Activated naive CD4-positive, alpha-beta T cell treated with anti-CD3 and anti-CD28 coated beads for 36 hours (primary cell): Measurements from ENCODE around the gene ARL13A. TPM values are rescaled to one million over a fixed set of nuclear protein-coding genes. Genes with fewer than 3 reads are reported as not detected.
"Not testable (repeated sequence)": the region's sequence is repeated elsewhere in the genome, so short reads cannot be mapped to it uniquely, and the experiment has no call there.

Experiments used
- CTCF ChIA-PET: fragments of 350-600 bp; sonication (Branson Sonifier 250); formaldehyde crosslinking; loops from one replicate; lab custom pipeline; 2021; ENCODE audit warnings: antibody characterized with exemption; lab: Charles Lee
- DNase-seq: peaks from one replicate; pipeline ENCODE4 v3.0.0-alpha.2; 2020
- H3K27ac Mint-ChIP-seq: one replicate; pipeline ENCODE4 v1.8.0; 2021; ENCODE audit warnings: mild to moderate bottlenecking, mixed read lengths
- H3K27me3 Mint-ChIP-seq: one replicate; pipeline ENCODE4 v1.8.0; 2021; ENCODE audit warnings: low read depth, mixed read lengths
- H3K36me3 Mint-ChIP-seq: one replicate; pipeline ENCODE4 v1.8.0; 2021; ENCODE audit warnings: low read depth, mixed read lengths
- H3K4me1 Mint-ChIP-seq: one replicate; pipeline ENCODE4 v1.8.0; 2021; ENCODE audit warnings: low read depth, mixed read lengths
- H3K4me3 Mint-ChIP-seq: one replicate; pipeline ENCODE4 v1.8.0; 2021; ENCODE audit warnings: mild to moderate bottlenecking, moderate library complexity, mixed read lengths
- H3K9me3 Mint-ChIP-seq: one replicate; pipeline ENCODE4 v1.8.0; 2021; ENCODE audit warnings: mixed read lengths
- intact Hi-C: fragments of 100-400 bp; cut with micrococcal nuclease; formaldehyde crosslinking; loops from one replicate; pipeline ENCODE4 v1.15.1; 2023
- total RNA-seq, 2 experiments: library from RNA; stranded (reverse); gene quantifications; one replicate each; pipeline ENCODE4 v1.2.3, GENCODE V29; 2021

Gene ARL13A
- total RNA-seq, 2 experiments from 2014 or later, result not detected

DNA sequence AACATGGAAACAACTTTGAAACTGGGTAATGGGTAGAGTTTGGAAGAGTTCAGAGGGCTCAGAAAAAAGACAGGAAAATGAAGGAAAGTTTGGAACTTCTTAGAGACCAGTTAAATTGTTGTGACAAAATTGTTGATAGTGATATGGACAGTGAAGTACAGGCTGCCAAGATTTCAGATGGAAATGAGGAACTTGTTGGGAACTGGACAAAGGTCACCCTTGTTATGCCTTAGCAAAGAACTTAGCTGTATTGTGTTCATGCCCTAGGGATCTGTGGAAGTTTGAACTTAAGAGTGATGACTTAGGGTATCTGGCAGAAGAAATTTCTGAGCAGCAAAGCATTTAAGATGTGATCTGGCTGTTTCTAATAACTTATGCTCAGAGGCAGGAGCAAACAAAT, 5.1 kb upstream of the ARL13A start:
- CTCF ChIA-PET, result no interaction called here
- no peaks in the 10 kb centered on the region for H3K4me1 Mint-ChIP-seq
- DNase-seq, result no peak
- intact Hi-C loops, result no loop called here
- no peaks in the 10 kb centered on the region for H3K27me3 Mint-ChIP-seq
- no peak overlapping the region for H3K27ac Mint-ChIP-seq
- no peak overlapping the region for H3K4me3 Mint-ChIP-seq
- no peaks in the 10 kb centered on the region for H3K36me3 Mint-ChIP-seq
- peaks cover 2% of the 10 kb centered on the region for H3K9me3 Mint-ChIP-seq

DNA sequence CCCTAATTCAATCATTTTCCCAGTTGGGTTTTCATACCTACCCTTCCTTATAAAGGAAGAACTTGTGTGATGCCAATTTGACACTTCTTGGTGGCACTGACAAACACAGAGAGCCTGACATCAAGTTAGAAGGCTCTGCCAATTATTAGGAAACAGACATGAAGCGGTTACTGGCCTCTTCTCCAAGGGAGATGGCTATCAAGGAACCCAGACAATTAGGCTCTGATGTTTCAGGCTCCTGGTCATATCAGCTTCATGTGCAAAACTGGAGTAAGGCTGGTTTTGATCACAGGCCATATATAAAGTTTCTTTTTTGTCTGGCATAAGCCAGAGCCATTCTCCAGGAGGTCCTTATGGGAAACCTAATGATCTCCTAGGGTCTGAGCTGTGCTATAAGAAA, 428 bp downstream of the ARL13A start:
- intact Hi-C loops, result no loop called here
- no peak for DNase-seq
- CTCF ChIA-PET, result no interaction called here
- Mint-ChIP-seq H3K4me3 (no peak overlapping the region), H3K4me1 (no peaks in the 10 kb centered on the region), H3K9me3 (no peaks in the 10 kb centered on the region), H3K36me3 (peaks cover 4% of the 10 kb centered on the region), H3K27ac (no peak overlapping the region), H3K27me3 (no peaks in the 10 kb centered on the region)

- intact Hi-C loops, result no loop called here
- Mint-ChIP-seq H3K36me3 (peaks cover 4% of the 10 kb centered on the region), H3K27me3 (no peaks in the 10 kb centered on the region), H3K9me3 (no peaks in the 10 kb centered on the region), H3K4me3 (no peak overlapping the region), H3K4me1 (no peaks in the 10 kb centered on the region), H3K27ac (no peak overlapping the region)
- DNase-seq, result no peak
- CTCF ChIA-PET, result no interaction called here
Measured at GRCh38 chrX:100973411-100973810, 3.9 kb downstream of the ARL13A start.

DNA sequence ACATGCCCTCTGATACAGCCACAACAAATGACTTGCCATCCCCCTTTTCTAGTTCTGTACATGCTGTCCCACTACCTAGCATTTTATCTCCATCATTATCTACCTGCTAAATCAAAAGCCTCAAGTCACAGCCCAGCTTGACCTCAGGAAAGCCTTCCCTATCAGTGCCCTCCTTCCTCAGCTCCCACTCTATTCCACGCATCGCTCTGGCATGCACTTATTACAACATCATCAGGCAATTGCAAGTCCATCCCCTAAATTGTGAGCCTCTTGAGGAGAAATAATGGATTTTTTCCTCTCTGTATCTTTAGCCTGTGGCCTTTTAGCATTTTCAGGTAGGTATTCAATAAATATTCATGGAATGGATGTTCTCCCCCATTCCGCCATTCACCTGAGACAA, 5.7 kb downstream of the ARL13A start:
- CTCF ChIA-PET, result no interaction called here
- no peak for DNase-seq
- no peak overlapping the region for H3K4me3 Mint-ChIP-seq
- no peaks in the 10 kb centered on the region for H3K27me3 Mint-ChIP-seq
- H3K27ac Mint-ChIP-seq, result no peak overlapping the region
- peaks cover 3% of the 10 kb centered on the region for H3K4me1 Mint-ChIP-seq
- H3K36me3 Mint-ChIP-seq, result peaks cover 5% of the 10 kb centered on the region
- intact Hi-C loops, result no loop called here
- H3K9me3 Mint-ChIP-seq, result no peaks in the 10 kb centered on the region

GRCh38 chrX:100976211-100976610, 6.7 kb downstream of the ARL13A start:
- intact Hi-C loops, result no loop called here
- no peaks in the 10 kb centered on the region for H3K9me3 Mint-ChIP-seq

DNA sequence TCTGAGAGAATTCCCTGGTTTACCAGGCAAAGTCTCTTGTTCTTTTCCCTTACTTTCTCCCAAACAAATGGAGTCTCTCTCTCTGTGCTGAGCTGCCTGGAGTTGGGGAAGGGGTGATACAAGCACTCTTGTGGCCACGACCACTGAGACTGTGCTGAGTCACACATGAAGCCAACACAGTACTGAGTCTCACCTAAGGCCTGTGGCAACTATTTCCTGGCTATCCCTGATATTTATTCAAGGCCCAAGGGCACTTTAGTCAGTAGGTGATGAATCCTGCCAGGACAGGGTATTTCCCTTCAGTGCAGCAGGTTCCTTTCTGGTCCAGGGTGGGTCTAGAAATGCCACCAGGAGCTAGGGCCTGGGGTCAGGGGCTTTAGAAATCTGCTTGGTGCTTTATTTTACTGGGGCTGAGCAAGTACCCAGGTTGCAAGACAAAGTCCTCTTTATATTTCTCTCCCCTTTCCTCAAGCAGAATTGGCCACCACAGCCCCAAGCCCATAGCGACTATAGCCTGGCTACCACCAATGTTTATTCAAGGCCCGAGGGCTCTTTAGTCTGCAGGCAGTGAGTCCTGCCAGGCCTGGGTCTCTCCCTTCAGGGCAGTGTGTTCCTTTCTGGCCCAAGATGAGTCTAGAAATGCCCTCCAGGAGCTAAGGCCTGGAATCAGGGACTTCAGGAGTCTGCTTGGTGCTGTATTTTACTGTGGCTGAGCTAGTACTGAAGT, 10.5 kb downstream of the ARL13A start:
- DNase-seq, result peak; percentile 5
- Mint-ChIP-seq H3K27me3 (no peaks in the 10 kb centered on the region), H3K4me1 (peaks cover 3% of the 10 kb centered on the region), H3K27ac (no peak overlapping the region), H3K9me3 (no peaks in the 10 kb centered on the region), H3K4me3 (no peak overlapping the region), H3K36me3 (peaks cover 4% of the 10 kb centered on the region)
- CTCF ChIA-PET, result no interaction called here
- intact Hi-C loops, result no loop called here

More at GRCh38 chrX:100976211-100976610, 6.7 kb downstream of the ARL13A start:
- Mint-ChIP-seq H3K36me3 (peaks cover 5% of the 10 kb centered on the region), H3K4me1 (peaks cover 3% of the 10 kb centered on the region), H3K27ac (no peak overlapping the region), H3K4me3 (no peak overlapping the region), H3K27me3 (no peaks in the 10 kb centered on the region)
- no peak for DNase-seq
- CTCF ChIA-PET, result no interaction called here

DNA sequence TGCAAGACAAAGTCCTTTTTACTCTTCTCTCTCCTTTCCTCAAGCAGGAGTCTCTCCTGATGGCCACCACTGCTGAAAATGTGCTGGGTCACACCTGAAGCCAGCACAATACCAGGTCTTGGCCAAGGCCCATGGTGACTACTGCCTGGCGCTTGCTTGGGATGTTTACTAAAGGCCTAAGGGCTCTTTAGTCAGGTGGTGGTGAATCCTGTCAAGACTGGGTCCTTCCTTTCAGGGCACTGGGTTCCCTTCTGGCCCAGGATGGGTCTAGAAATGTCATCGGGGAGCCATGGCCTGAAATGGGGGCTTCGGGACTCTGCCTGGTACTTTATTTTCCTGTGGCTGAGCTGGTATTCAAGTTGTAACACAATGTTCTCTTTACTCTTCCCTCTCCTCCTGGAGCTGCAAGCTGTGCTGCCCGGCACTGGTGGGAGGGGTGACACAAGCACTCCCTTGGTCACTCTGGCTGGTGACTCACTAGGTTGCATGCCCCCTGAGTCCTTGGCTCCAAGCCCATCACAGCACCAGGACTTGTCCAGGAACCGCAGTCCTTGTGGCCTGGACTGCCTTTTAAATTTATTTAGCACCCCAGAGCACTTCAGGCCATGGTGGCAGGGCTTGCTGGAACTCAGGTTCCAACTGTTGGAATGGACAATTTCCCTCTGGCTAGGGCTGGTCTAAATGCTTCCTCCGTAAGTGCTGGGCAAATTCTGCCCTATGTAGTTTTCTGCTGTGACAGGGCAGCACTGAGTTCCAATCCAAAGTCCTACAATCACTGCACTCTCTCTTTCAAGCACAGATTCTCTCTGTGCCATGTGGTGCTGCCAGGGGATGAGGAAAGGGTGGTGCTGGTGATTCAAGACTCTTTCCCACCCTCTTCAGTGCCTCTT, 11.3 kb downstream of the ARL13A start:
- intact Hi-C loops, result no loop called here
- Mint-ChIP-seq H3K9me3 (no peaks in the 10 kb centered on the region), H3K4me1 (peaks cover 3% of the 10 kb centered on the region), H3K36me3 (peaks cover 6% of the 10 kb centered on the region), H3K27ac (no peak overlapping the region), H3K4me3 (no peak overlapping the region), H3K27me3 (no peaks in the 10 kb centered on the region)
- CTCF ChIA-PET, result no interaction called here
- no peak for DNase-seq

GRCh38 chrX:100981498-100981845, 12.0 kb downstream of the ARL13A start:
- H3K27ac Mint-ChIP-seq, intact Hi-C loops, DNase-seq, H3K9me3 Mint-ChIP-seq, H3K27me3 Mint-ChIP-seq, CTCF ChIA-PET, H3K4me1 Mint-ChIP-seq, H3K36me3 Mint-ChIP-seq, H3K4me3 Mint-ChIP-seq: not testable (repeated sequence)

DNA sequence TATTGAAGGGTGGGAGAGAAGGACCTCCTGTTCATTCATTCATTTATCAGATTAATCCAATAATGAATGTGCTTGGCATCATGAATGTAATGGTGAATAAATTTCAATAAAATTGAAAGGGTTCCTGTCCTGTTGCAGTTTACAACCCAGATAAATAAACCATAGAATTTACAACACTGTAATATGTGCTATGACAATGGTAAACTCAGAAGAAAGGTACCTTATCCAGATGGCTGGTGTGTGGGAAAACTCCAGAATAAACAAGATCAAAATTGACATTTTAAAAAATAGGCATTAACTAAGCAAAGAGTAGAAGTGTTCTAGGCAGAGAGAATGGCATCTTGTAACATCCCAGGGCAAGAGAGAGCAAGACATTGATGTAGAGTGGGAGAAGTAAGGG, 15.3 kb downstream of the ARL13A start:
- Mint-ChIP-seq H3K4me1 (no peaks in the 10 kb centered on the region), H3K27me3 (no peaks in the 10 kb centered on the region), H3K4me3 (no peak overlapping the region), H3K9me3 (no peaks in the 10 kb centered on the region), H3K27ac (no peak overlapping the region), H3K36me3 (peaks cover 4% of the 10 kb centered on the region)
- intact Hi-C loops, result no loop called here
- DNase-seq, result no peak
- CTCF ChIA-PET, result no interaction called here

DNA sequence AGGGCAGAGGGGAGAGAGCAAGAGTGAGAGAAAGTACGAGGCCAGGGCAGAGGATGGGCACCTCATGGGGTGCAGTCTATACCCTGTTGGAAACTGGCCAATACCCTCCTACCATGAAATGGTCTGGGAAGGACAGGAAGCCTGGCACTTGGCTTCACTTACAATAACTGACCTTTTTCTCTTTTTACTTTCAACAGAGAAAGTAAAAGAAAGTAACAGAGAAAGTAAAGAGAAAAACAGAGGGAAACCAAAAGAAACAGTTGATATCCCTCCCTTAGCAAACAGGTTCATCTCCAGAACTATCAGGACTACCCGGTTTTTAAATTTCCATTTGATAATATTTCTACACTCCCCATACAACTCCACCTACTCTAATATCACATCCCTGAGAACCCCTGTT, 20.6 kb downstream of the ARL13A start:
- Mint-ChIP-seq H3K27ac (no peak overlapping the region), H3K4me1 (peaks cover 12% of the 10 kb centered on the region), H3K9me3 (no peaks in the 10 kb centered on the region), H3K36me3 (peaks cover 5% of the 10 kb centered on the region), H3K4me3 (no peak overlapping the region), H3K27me3 (no peaks in the 10 kb centered on the region)
- intact Hi-C loops, result loop anchor here (5.0 kb wide), 1 partner anchor 63 kb away; the partner anchor contains the start of gene XKRX
- CTCF ChIA-PET, result no interaction called here
- no peak for DNase-seq

- Mint-ChIP-seq H3K36me3 (peaks cover 4% of the 10 kb centered on the region), H3K27ac (peak overlapping the region; percentile 68), H3K4me3 (no peak overlapping the region), H3K4me1 (peaks cover 17% of the 10 kb centered on the region), H3K27me3 (no peaks in the 10 kb centered on the region), H3K9me3 (no peaks in the 10 kb centered on the region)
- intact Hi-C loops, result loop anchor here (1.0 to 5.0 kb wide), 4 partner anchors 58 to 165 kb away; partner anchors contain the start of genes TRMT2B and XKRX
- CTCF ChIA-PET, result interaction anchor here (1.0 kb wide), 1 partner anchor 27 kb away, joined by 3 read pairs; no protein-coding TSS in a partner anchor
- DNase-seq, result peak; percentile 24
Measured at GRCh38 chrX:100994352-100995281, 25.1 kb downstream of the ARL13A start.

- Mint-ChIP-seq H3K27me3 (no peaks in the 10 kb centered on the region), H3K4me1 (peaks cover 17% of the 10 kb centered on the region), H3K36me3 (peaks cover 4% of the 10 kb centered on the region), H3K9me3 (no peaks in the 10 kb centered on the region), H3K27ac (peak overlapping the region; percentile 68), H3K4me3 (no peak overlapping the region)
- intact Hi-C loops, result no loop called here
- CTCF ChIA-PET, result no interaction called here
- DNase-seq, result peak; percentile 19
Measured at GRCh38 chrX:100995469-100995868, 26.0 kb downstream of the ARL13A start.
